ENCODE results near the gene TAMALIN. TPM values are rescaled to one million over a fixed set of nuclear protein-coding genes. Genes with fewer than 3 reads are reported as not detected.
"Not testable (repeated sequence)": the region's sequence is repeated elsewhere in the genome, so short reads cannot be mapped to it uniquely, and the experiment has no call there.

Gene TAMALIN
- total RNA-seq, 4 donors from 2014 or later = 9.8 to 20.8 (median 14.5) TPM

DNA sequence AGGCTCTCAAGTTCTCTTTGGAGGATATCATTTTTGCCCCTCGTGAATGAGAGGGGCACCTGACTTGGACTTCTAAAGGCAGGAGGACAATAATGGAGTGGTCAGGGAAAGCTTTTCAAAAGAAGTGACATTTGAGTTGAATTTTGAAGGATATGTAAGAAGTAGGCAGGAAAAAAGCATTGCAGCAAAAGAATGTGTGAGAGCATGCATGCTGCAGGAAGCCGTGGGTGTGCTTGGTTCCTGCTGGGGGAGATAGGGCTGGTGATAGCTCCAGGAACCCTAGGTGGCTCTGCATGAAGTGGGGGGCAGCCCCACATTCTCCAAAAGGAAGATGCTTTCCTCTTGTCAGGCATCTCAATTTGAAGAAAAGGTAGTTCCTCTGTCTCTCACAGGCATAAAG is 32.1 kb upstream of the TAMALIN start:
- Histone ChIP-seq H3K9me3 (no peaks in the 10 kb centered on the region), H3K36me3 (peaks cover 4 to 15% of the 10 kb centered on the region in 2 donors), H3K27me3 (no peaks in the 10 kb centered on the region), H3K4me1 (peaks cover 38 to 53% of the 10 kb centered on the region in 2 donors), H3K4me3 (replicated peaks in 1 of 3) (no peak overlapping the region), H3K27ac (no peak overlapping the region)
- 48 to 54% methylated on average over 2 of the region's 2 CpGs for WGBS, 2 donors
- no peak for DNase-seq
- TF ChIP-seq, protein P1, sequence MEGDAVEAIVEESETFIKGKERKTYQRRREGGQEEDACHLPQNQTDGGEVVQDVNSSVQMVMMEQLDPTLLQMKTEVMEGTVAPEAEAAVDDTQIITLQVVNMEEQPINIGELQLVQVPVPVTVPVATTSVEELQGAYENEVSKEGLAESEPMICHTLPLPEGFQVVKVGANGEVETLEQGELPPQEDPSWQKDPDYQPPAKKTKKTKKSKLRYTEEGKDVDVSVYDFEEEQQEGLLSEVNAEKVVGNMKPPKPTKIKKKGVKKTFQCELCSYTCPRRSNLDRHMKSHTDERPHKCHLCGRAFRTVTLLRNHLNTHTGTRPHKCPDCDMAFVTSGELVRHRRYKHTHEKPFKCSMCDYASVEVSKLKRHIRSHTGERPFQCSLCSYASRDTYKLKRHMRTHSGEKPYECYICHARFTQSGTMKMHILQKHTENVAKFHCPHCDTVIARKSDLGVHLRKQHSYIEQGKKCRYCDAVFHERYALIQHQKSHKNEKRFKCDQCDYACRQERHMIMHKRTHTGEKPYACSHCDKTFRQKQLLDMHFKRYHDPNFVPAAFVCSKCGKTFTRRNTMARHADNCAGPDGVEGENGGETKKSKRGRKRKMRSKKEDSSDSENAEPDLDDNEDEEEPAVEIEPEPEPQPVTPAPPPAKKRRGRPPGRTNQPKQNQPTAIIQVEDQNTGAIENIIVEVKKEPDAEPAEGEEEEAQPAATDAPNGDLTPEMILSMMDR (IDR thresholded peaks at IDR 0.05) = no peak
- no peak for TF ChIP-seq POLR2A (IDR thresholded peaks at IDR 0.05)
- intact Hi-C loops (cut with DNase I) = no loop called here

GRCh38 chr12:51975196-51975595 is 31.6 kb upstream of the TAMALIN start:
- TF ChIP-seq POLR2A (IDR thresholded peaks at IDR 0.05) = no peak
- TF ChIP-seq, protein P1 (IDR thresholded peaks at IDR 0.05) = no peak
- peaks cover 4 to 15% of the 10 kb centered on the region in 2 donors for H3K36me3 ChIP-seq
- WGBS, 2 donors = 88 to 92% methylated on average over 6 to 8 of the region's 8 CpGs
- no peak overlapping the region for H3K27ac ChIP-seq
- no peak for DNase-seq
- H3K9me3 ChIP-seq = no peaks in the 10 kb centered on the region
- intact Hi-C loops (cut with DNase I) = no loop called here
- H3K27me3 ChIP-seq = no peaks in the 10 kb centered on the region
- no peak overlapping the region for H3K4me3 ChIP-seq (replicated peaks in 1 of 3)
- peaks cover 38 to 53% of the 10 kb centered on the region in 2 donors for H3K4me1 ChIP-seq

- no peaks in the 10 kb centered on the region for H3K9me3 ChIP-seq
- no peak for TF ChIP-seq POLR2A (IDR thresholded peaks at IDR 0.05)
- TF ChIP-seq, protein P1 (IDR thresholded peaks at IDR 0.05) = no peak
- H3K27me3 ChIP-seq = no peaks in the 10 kb centered on the region
- H3K4me1 ChIP-seq = peaks cover 38 to 44% of the 10 kb centered on the region in 2 donors
- H3K36me3 ChIP-seq = peaks cover 9 to 25% of the 10 kb centered on the region in 2 donors
- H3K4me3 ChIP-seq (replicated peaks in 1 of 3) = no peak overlapping the region
- H3K27ac ChIP-seq = peak overlapping the region; percentile 66 to 73 (median 68)
- WGBS, 2 donors = 96 to 97% methylated on average over 10 of the region's 10 CpGs
- DNase-seq = no peak
- intact Hi-C loops (cut with DNase I) = no loop called here
Observed at GRCh38 chr12:51976376-51977160, 30.2 kb upstream of the TAMALIN start.

- TF ChIP-seq, protein P1 (IDR thresholded peaks at IDR 0.05) = no peak
- TF ChIP-seq POLR2A (IDR thresholded peaks at IDR 0.05) = no peak
- Histone ChIP-seq H3K4me3 (replicated peaks in 1 of 3) (no peak overlapping the region), H3K27ac (peak overlapping the region; percentile 66 to 73 (median 68)), H3K27me3 (no peaks in the 10 kb centered on the region), H3K9me3 (no peaks in the 10 kb centered on the region), H3K36me3 (peaks cover 16 to 31% of the 10 kb centered on the region in 2 donors), H3K4me1 (peaks cover 37 to 38% of the 10 kb centered on the region in 2 donors)
- peak; percentile 80 to 85 for DNase-seq
- intact Hi-C loops (cut with DNase I) = no loop called here
- WGBS, 2 donors = 73 to 82% methylated on average over 8 of the region's 8 CpGs
Observed at GRCh38 chr12:51977320-51977753, 29.4 kb upstream of the TAMALIN start.

GRCh38 chr12:51979306-51979705 is 27.4 kb upstream of the TAMALIN start:
- DNase-seq = peak in 1 of 2 donors; percentile 16
- Histone ChIP-seq H3K4me1 (peaks cover 17 to 19% of the 10 kb centered on the region in 2 donors), H3K36me3 (peaks cover 32 to 40% of the 10 kb centered on the region in 2 donors), H3K27ac (peak overlapping the region in 1 of 3 donors; percentile 47)
- H3K4me3 ChIP-seq (replicated peaks in 1 of 3); H3K9me3 ChIP-seq; H3K27me3 ChIP-seq; intact Hi-C loops (cut with DNase I): not testable (repeated sequence)
- 85 to 88% methylated on average over 5 of the region's 5 CpGs for WGBS, 2 donors

Measured in thyroid gland (tissue), 4 donors.